GM23338 (cell line): ENCODE measurements around the gene HDAC5. TPM values are rescaled to one million over a fixed set of nuclear protein-coding genes. Genes with fewer than 3 reads are reported as not detected.

Experiments
- ATAC-seq: fragments of 200-7000 bp; cut with Tn5 transposase; 3 replicates; pipeline ENCODE4 v1.9.1; 2020
- DNase-seq: peaks from one replicate; pipeline ENCODE4 v3.0.0-alpha.2; 2015; ENCODE audit warnings: low spot score
- H2AFZ ChIP-seq: fragments of 200-600 bp; sonication (generic); 2 replicates; pipeline ENCODE4 v1.8.0; 2016; ENCODE audit warnings: antibody characterized with exemption, mild to moderate bottlenecking, moderate library complexity
- H3F3A ChIP-seq: fragments of 200-600 bp; sonication (generic); replicated peaks from 2 replicates; pipeline ENCODE4 v1.8.0; 2017; ENCODE audit warnings: antibody characterized with exemption, mixed run types, low read depth
- H3K27ac ChIP-seq: fragments of 200-600 bp; sonication (generic); 2 replicates; pipeline ENCODE4 v1.6.1; 2016; ENCODE audit warnings: low read depth
- H3K27me3 ChIP-seq: fragments of 200-600 bp; sonication (generic); 2 replicates; pipeline ENCODE4 v1.8.0; 2016; ENCODE audit warnings: mild to moderate bottlenecking, mixed run types, moderate library complexity; ENCODE audit not compliant: insufficient read depth
- H3K36me3 ChIP-seq: fragments of 200-600 bp; sonication (generic); 2 replicates; pipeline ENCODE4 v1.8.0; 2016; ENCODE audit warnings: mild to moderate bottlenecking; ENCODE audit not compliant: insufficient read depth
- H3K4me1 ChIP-seq: fragments of 200-600 bp; sonication (generic); 2 replicates; pipeline ENCODE4 v1.8.0; 2016; ENCODE audit warnings: mild to moderate bottlenecking, moderate library complexity; ENCODE audit not compliant: insufficient read depth
- H3K4me2 ChIP-seq: fragments of 200-600 bp; sonication (generic); 2 replicates; pipeline ENCODE4 v1.7.1; 2017; ENCODE audit warnings: mixed run types
- H3K4me3 ChIP-seq: fragments of 200-600 bp; sonication (generic); 2 replicates; pipeline ENCODE4 v1.6.1; 2016; ENCODE audit warnings: mixed run types
- H3K79me2 ChIP-seq: fragments of 200-600 bp; sonication (generic); replicated peaks from 2 replicates; pipeline ENCODE4 v1.8.0; 2017; ENCODE audit warnings: mild to moderate bottlenecking; ENCODE audit not compliant: insufficient read depth
- H3K9me2 ChIP-seq: fragments of 200-600 bp; sonication (generic); 2 replicates; pipeline ENCODE4 v1.8.0; 2017; ENCODE audit not compliant: insufficient read depth
- H4K20me1 ChIP-seq: fragments of 200-600 bp; sonication (generic); replicated peaks from 2 replicates; pipeline ENCODE4 v1.8.0; 2017; ENCODE audit warnings: mild to moderate bottlenecking; ENCODE audit not compliant: insufficient read depth
- H3K27ac Mint-ChIP-seq: 2 replicates; pipeline ENCODE4 v1.8.0; 2020; ENCODE audit warnings: inconsistent platforms, mild to moderate bottlenecking, moderate library complexity, mixed read lengths
- H3K27me3 Mint-ChIP-seq: 3 replicates; pipeline ENCODE4 v1.8.0; 2022; ENCODE audit warnings: low read depth, mild to moderate bottlenecking, moderate library complexity, mixed read lengths, inconsistent platforms; ENCODE audit not compliant: insufficient read depth, poor library complexity
- H3K36me3 Mint-ChIP-seq: 3 replicates; pipeline ENCODE4 v1.8.0; 2021; ENCODE audit warnings: low read depth, mild to moderate bottlenecking, inconsistent platforms, moderate library complexity, mixed read lengths
- H3K4me1 Mint-ChIP-seq: 3 replicates; pipeline ENCODE4 v1.8.0; 2020; ENCODE audit warnings: mild to moderate bottlenecking, inconsistent platforms, mixed read lengths
- H3K4me3 Mint-ChIP-seq: 3 replicates; pipeline ENCODE4 v1.8.0; 2021; ENCODE audit warnings: moderate library complexity, mild to moderate bottlenecking, inconsistent platforms, mixed read lengths
- H3K9me3 Mint-ChIP-seq: 3 replicates; pipeline ENCODE4 v1.8.0; 2020; ENCODE audit warnings: moderate library complexity, mild to moderate bottlenecking, inconsistent platforms, mixed read lengths
- CREB1 ChIP-seq: fragments of 250-450 bp; sonication (Bioruptor Pico); IDR thresholded peaks from 2 replicates; pipeline ENCODE4 v1.5.0; 2020; ENCODE audit warnings: low read depth, mild to moderate bottlenecking, moderate library complexity
- CTCF ChIP-seq, 2 experiments: fragments of 200-600 bp in 1 of 2; sonication (generic) in 1 of 2; conservative IDR thresholded peaks; 2 replicates each; pipeline versions ENCODE4 v1.5.1 to v1.6.1; 2016 to 2017; ENCODE audit warnings: antibody characterized with exemption in 2 of 2, low read depth in 2 of 2, mild to moderate bottlenecking in 2 of 2, moderate library complexity in 1 of 2
- ETS1 ChIP-seq: IDR thresholded peaks from 2 replicates; pipeline ENCODE4 v1.6.1; 2016; ENCODE audit warnings: antibody characterized with exemption
- EZH2 ChIP-seq: fragments of 200-600 bp; sonication (generic); IDR thresholded peaks from one replicate; pipeline ENCODE4 v1.8.0; 2017; ENCODE audit warnings: antibody characterized with exemption, mild to moderate bottlenecking, low read depth; ENCODE audit not compliant: unreplicated experiment
- JUNB ChIP-seq: IDR thresholded peaks from one replicate; pipeline ENCODE4 v1.6.1; 2016; ENCODE audit warnings: antibody characterized with exemption; ENCODE audit not compliant: unreplicated experiment
- POLR2AphosphoS5 ChIP-seq: IDR thresholded peaks from 2 replicates; pipeline ENCODE4 v1.6.1; 2016; ENCODE audit warnings: antibody characterized with exemption, low read depth
- REST ChIP-seq: IDR thresholded peaks from one replicate; pipeline ENCODE4 v1.6.1; 2018; ENCODE audit warnings: antibody characterized with exemption; ENCODE audit not compliant: unreplicated experiment
- STAT1 ChIP-seq: IDR thresholded peaks from one replicate; pipeline ENCODE4 v1.6.1; 2016; ENCODE audit warnings: antibody characterized with exemption; ENCODE audit not compliant: unreplicated experiment
- ZNF114 ChIP-seq: fragments of 250-450 bp; sonication (Bioruptor Pico); IDR thresholded peaks from 2 replicates; pipeline ENCODE4 v1.5.0; 2020; ENCODE audit warnings: mild to moderate bottlenecking, moderate library complexity
- ZNF331 ChIP-seq: fragments of 250-450 bp; sonication (Bioruptor Pico); IDR thresholded peaks from 2 replicates; pipeline ENCODE4 v1.5.0; 2020; ENCODE audit warnings: low read depth, mild to moderate bottlenecking, moderate library complexity
- polyA plus RNA-seq: library from polyadenylated mRNA; unstranded; fragments of >200 nt; fragmentation: Nextera tagmentation; extraction: Ambion mirVana; gene quantifications from 2 replicates; pipeline ENCODE4 v1.2.1, GENCODE V29; 2016
- total RNA-seq: library from RNA; depleted of rRNA; stranded (reverse); fragments of >200 nt; shearing (Covaris generic); gene quantifications from 2 replicates; pipeline ENCODE4 v1.2.3, GENCODE V29; 2014

Gene HDAC5
- total and polyA plus RNA-seq, 2 experiments from 2014 or later, result 16.9 to 71.1 TPM

- H3F3A ChIP-seq, result peaks cover 3% of the 10 kb centered on the region; the same call in 1 of the 2 replicates
- no peak for TF ChIP-seq REST
- no peak for TF ChIP-seq CTCF (conservative IDR thresholded peaks at IDR 0.05; ENCODE audit: low read depth in 2 of 2)
- no peak for TF ChIP-seq ZNF114 (CRISPR knock-in tag)
- TF ChIP-seq ETS1, result no peak
- TF ChIP-seq EZH2, result no peak
- TF ChIP-seq POLR2AphosphoS5, result no peak
- no peak for TF ChIP-seq CREB1
- no peak for TF ChIP-seq STAT1
- no peak for TF ChIP-seq JUNB
- TF ChIP-seq ZNF331, result no peak
- no peak overlapping the region for H3K4me3 ChIP-seq
- peaks cover 9% of the 10 kb centered on the region for H3K27me3 Mint-ChIP-seq
- no peak overlapping the region for H3K27ac ChIP-seq
- no peak for DNase-seq
- no peaks in the 10 kb centered on the region for H3K27me3 ChIP-seq
- H3K79me2 ChIP-seq, result peaks cover 24% of the 10 kb centered on the region
- no peak overlapping the region for H3K27ac Mint-ChIP-seq
- no peaks in the 10 kb centered on the region; the same call in 1 of the 2 replicates for H4K20me1 ChIP-seq
- no peak overlapping the region for H2AFZ ChIP-seq
- no peak overlapping the region for H3K4me2 ChIP-seq
- peaks cover 9% of the 10 kb centered on the region; the same call in 1 of the 2 replicates for H3K36me3 ChIP-seq
- peaks cover 22% of the 10 kb centered on the region for H3K4me1 Mint-ChIP-seq
- H3K9me3 Mint-ChIP-seq, result no peaks in the 10 kb centered on the region; the same call in 1 of the 3 replicates
- peaks cover 62% of the 10 kb centered on the region for H3K36me3 Mint-ChIP-seq
- no peaks in the 10 kb centered on the region for H3K9me2 ChIP-seq
- H3K4me3 Mint-ChIP-seq, result no peak overlapping the region; the same call in 2 of the 3 replicates
- ATAC-seq, result no peak
- peaks cover 12% of the 10 kb centered on the region; the same call in 1 of the 2 replicates for H3K4me1 ChIP-seq
Measured at GRCh38 chr17:44074911-44075285, 48.5 kb downstream of the HDAC5 start.
